GM21390 (cell line): ENCODE data around the gene TRIP13.

Source experiments
- ATAC-seq: cut with Tn5 transposase; IDR thresholded peaks from one replicate; pipeline ENCODE4 v1.9.1; 2021; ENCODE audit not compliant: unreplicated experiment

The TRIP13 gene

GRCh38 chr5:854217-854616, 38.5 kb upstream of the TRIP13 start:
- no peak for ATAC-seq

- ATAC-seq, result no peak
Measured at GRCh38 chr5:854966-855743, 37.5 kb upstream of the TRIP13 start.

GRCh38 chr5:855771-856530, 36.7 kb upstream of the TRIP13 start:
- no peak for ATAC-seq

DNA sequence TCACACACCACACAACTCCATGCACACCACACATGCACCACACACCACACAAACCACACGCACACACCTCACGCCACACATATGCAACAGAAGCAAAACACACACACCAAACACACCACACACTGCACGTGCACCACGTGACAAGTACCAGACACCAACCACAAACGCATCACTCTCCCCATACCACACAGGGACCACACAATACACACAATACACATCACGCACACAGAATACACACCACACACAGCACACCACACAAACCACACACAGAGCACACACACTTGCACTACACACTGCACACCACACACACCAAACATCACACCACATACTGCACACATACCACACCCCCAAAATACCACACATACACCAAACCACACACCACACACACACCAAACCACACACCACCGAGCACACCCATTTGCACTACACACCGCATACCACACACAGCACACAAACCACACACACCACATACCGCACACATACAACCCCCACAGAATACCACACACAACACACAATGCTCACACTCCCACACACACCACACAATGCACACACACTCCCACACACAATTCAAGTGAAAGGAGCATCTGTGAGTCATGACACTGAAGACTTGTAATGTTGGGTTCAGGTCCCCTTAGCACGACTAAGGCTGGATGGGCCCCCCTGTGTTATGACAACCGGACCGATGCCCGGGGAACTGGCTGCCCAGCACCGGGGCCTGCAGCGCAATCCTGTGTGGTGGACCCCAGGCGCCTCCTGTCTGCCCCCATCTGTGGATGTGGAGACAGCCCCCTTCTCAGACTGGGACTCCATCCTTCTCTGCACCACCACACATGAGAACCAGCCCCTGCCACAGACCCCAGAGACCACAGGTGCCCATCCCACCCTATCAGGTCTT, 35.9 kb upstream of the TRIP13 start:
- no peak for ATAC-seq

GRCh38 chr5:858726-859125, 34.0 kb upstream of the TRIP13 start:
- no peak for ATAC-seq

DNA sequence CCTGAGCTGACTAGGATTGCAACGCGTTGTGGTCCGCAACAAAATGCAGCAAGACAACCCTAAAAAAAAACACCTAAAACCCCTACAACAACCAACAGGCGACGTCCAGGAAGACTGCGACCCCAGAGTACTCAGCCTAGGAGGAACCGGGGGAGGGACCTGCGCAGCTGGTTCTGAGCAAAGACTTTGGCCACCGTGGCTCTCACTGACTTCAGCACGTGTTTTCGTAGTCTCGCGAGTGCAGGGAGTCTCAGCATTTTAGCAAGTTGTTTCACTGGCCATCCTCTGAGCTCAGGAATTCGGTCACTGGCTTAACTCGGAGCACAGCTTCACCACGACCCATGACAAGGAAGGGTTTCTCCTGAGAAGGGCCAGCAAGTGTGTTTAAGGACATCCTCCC, 33.3 kb upstream of the TRIP13 start:
- ATAC-seq, result no peak

DNA sequence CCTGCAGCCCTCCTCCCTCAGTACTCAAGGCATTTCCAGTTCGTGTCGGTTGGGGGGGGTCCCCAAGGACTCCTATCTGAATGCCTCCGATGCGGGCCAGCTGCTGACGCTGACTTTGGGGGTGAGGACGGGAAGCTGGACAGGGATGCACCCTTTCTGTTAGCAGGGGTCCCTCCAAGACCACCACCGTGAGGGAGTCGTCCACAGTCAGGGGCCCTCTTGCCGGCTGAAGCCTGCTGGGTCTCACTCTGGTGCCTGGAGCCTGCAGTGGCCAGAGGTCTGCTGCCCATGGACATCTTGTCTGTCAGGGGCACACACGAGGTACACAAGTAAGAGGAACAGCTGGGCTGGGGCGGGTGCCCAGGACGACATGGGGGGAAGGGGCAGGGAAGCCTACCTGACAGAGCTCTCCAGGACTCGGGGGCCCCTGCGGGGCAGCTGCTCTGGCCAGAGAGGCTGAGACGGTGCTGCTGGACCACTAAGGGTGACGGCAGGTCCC, 32.8 kb upstream of the TRIP13 start:
- no peak for ATAC-seq

DNA sequence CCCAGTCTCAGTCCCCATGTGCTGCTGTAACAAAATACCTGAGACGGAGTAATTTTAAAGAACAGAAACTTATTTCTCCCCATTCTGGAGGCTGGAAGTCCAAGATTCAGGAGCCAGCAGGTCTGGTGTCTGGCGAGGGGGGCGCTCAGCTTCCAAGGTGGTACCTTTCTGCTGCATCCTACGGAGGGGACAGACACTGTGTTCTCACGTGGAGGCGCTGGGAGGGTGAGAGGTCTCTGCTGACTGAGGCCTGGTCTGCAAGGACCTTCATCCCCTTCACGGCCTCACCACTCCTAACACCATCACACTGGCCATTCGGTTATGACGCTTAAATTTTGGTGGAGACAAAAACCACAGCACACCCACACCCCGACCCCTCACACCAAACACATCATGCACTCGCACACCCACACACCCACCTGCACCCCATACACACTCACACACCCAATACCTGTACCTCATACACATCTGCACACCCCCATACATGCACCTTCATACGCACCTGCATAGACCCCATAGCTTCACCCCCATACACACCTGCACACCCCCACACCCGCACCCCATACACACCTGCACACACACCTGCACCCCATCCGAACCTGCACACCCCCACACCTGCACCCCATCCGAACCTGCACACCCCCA, 32.1 kb upstream of the TRIP13 start:
- no peak for ATAC-seq

DNA sequence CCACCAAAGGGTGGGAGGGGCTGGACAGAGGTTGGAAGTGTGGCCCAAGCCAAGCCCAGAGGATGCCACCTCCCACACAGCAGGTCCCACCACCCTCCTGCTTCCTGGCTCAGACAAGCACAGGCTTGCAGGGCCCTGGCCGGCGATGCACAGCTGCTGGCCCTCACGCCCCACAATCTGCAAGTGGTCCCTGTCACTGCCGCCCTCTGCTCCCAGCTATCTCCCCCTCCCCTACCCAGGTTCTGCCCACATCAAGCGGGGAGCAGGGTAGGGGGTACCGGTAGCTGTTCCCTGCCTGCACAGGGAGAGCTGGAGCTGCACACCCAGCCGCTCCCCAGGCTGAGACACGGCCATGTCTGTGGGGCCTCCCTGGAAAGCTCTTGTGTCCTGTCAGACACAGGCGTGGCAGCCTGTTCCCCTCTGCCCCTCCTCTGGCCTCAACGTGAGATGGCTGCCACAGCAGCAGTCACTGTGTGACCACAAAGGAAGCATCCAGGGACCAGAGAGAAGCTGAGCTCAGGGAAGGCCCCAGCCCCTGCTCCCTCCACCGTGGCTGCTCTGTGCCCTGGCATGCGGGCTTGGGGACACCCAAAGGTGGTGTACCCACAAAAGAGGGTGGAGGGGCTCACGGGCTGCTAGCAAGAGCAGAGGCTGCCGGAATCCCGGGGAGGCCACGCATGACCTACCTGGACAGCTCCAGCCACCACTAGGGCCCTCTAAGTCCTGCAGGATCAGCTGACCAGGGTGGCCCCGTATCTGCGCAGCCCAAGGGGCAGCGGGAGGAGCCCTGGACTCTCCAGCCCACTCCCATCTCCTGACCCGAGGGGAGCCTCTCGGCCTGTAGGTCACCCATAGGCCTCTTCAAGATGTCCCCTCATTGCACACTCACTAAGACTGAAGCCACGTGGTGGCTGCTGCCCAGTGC, 31.0 kb upstream of the TRIP13 start:
- ATAC-seq, result no peak

- ATAC-seq, result no peak
Measured at GRCh38 chr5:862367-863243, 30.1 kb upstream of the TRIP13 start.

GRCh38 chr5:863244-863805, 29.4 kb upstream of the TRIP13 start:
- ATAC-seq, result no peak

DNA sequence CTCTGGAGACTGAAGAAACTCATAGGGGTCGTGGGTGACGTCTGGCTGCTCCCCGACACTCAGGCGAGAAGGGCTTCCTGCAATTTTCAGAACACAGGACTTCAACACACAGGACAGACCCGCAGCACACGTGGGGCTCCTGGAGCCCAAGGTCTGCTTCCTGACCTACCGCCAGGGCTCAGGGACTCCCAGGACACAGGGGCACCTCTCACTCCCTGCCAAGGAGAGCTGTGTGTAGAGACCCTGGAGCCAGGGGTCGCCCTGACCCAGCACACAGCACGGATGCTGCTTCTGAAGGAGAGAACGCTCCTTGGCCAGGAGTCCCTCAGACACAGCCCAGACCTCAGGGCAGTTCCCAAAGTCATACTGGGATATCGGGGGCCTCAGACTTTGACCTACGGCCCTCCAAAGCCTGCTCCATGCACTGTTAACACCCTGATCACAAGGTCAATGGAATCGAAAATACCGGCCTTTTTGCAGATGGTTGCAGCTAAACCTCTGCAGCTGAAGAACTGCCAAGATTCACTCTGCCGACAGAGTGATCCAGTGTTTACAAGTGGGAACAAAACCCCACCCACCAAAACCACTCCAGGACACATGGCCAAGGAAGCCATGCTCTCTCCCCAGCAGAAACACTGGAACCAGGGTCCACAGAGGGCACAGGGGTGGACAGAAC, 28.1 kb upstream of the TRIP13 start:
- no peak for ATAC-seq

- no peak for ATAC-seq
Measured at GRCh38 chr5:865168-865521, 27.5 kb upstream of the TRIP13 start.

DNA sequence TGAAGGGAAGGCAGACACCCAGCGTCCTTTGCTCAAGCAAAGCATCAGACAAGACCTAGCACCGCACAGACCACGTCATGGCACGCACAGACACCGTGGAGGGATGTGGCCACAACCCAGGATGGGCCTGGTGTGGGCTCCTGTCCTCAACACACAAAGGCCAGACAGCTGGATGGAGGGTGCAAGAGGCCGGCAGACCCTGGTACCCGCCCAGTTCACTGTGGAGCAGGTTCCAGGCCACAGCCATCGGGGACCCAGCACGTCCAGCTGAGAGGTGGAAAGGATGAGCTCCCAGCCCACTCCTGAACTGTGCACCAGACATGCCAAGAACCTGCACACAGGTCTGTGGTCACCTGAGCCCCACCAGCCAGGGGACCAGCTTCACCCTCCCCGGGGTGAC, 26.9 kb upstream of the TRIP13 start:
- no peak for ATAC-seq

DNA sequence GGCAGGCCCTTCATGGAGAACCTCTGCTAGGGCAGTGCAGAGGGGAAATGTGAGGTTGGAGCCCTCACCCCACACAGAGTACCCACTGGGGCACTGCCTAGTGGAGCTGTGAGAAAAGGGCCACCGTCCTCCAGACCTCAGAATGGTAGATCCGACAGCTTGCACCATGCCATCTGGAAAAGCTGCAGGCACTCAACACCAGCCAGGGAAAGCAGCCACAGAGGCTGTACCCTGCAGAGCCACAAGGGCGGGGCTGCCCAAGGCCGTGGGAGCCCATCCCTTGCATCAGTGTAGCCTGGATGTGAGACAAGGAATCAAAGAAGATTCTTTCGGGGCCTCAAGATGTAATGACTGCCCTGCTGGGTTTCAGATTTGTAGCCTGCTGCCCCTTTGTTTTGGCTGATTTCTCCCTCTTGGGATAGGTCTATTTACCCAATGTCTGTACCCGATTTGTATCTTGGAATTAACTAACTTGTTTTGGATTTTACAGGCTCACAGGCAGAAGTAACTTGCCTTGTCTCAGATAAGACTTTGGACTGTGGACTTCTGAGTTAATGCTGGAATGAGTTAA, 25.3 kb upstream of the TRIP13 start:
- no peak for ATAC-seq

GRCh38 chr5:868428-869135, 24.1 kb upstream of the TRIP13 start:
- ATAC-seq, result no peak

- ATAC-seq, result no peak
Measured at GRCh38 chr5:870956-871355, 21.7 kb upstream of the TRIP13 start.
